Articular chondrocyte of knee joint (primary cell): ENCODE results near the gene LCP2. TPM values are rescaled to one million over a fixed set of nuclear protein-coding genes. Genes with fewer than 3 reads are reported as not detected.

Experiments used
- total RNA-seq: library from RNA; depleted of rRNA; stranded (reverse); fragments of >200 nt; gene quantifications from 2 replicates; pipeline ENCODE4 v1.2.3, GENCODE V29; 2012

The LCP2 gene
- not detected in 2 replicates for total RNA-seq

GRCh38 chr5:170297589-170298462 is at the start of gene LCP2:
LCP2 (minus strand) TSS chr5:170297777; CDS start chr5:170297611, 166 bp downstream.

GRCh38 chr5:170232786-170233185 is 64.8 kb downstream of the LCP2 start, which contains the start of gene C5orf58:
C5orf58 (plus strand) TSS chr5:170232985; CDS start chr5:170234977, 1,992 bp downstream.

Other genes starting within 250 kb of the LCP2 start
- gene FOXI1, start 191.9 kb downstream of the LCP2 start, total RNA-seq: not detected in 2 replicates
- not detected in 2 replicates for gene C5orf58, start 64.8 kb downstream of the LCP2 start, total RNA-seq
- gene KCNMB1, start 91.6 kb upstream of the LCP2 start, total RNA-seq: under 0.01 TPM in 2 replicates
- not detected in 2 replicates for gene KCNIP1, start 206.2 kb upstream of the LCP2 start, total RNA-seq